ENCODE data around the gene NANOG. TPM values are rescaled to one million over a fixed set of nuclear protein-coding genes. Genes with fewer than 3 reads are reported as not detected.
"Not testable (repeated sequence)": the region's sequence is repeated elsewhere in the genome, so short reads cannot be mapped to it uniquely, and the experiment has no call there.

NANOG gene
- polyA plus RNA-seq, 1 donor from 2014 or later, result not detected

DNA sequence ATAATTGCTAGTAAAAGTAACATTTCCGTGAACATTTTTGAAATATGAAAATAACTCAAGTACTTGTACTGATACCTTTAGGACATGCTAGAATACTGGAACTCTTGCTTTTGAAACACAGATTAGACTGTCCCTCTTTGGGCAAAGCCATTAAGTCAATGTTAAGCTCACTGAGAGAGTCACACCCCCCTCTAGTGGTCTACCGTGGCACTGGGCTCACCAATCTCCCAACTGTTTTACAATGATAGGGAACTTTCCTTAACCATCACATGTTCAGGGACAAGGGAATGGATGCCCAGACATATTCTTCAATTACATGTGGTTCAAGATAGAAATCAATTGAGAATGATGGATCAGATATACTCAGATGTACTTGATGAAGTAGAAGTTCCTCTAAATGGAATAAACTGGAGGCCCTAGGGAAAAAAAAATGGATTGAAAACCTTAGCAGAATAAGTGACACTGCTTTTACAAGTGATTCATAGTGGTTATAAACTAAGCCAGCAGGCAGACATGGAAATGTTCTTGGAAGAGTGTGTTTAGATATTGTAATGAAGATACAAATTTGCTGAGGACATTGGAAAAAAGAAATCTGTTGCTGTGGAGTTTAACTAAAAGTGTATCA is 17.8 kb downstream of the NANOG start:
- H3F3A ChIP-seq (ENCODE audit: insufficient read depth, low read length, poor library complexity, severe bottlenecking), result no peaks in the 10 kb centered on the region
- H2AFZ ChIP-seq (ENCODE audit: low read depth, low read length), result no peak overlapping the region
- H4K20me1 ChIP-seq (ENCODE audit: insufficient read depth), result no peaks in the 10 kb centered on the region
- H3K9me2 ChIP-seq (ENCODE audit: insufficient read depth, low read length), result no peaks in the 10 kb centered on the region
- no peak overlapping the region for H3K27ac ChIP-seq (ENCODE audit: low read length)
- H3K9me3 ChIP-seq (ENCODE audit: low read length), result no peaks in the 10 kb centered on the region
- no peak overlapping the region for H3K4me2 ChIP-seq (ENCODE audit: low read length)
- H3K9ac ChIP-seq (ENCODE audit: low read length), result no peak overlapping the region
- no peaks in the 10 kb centered on the region for H3K36me3 ChIP-seq (ENCODE audit: insufficient read depth, low read length)
- TF ChIP-seq POLR2AphosphoS5 (IDR thresholded peaks at IDR 0.05) (no peak), MXI1 (conservative IDR thresholded peaks at IDR 0.05; ENCODE audit: poor library complexity, severe bottlenecking) (no peak), EZH2 (IDR thresholded peaks at IDR 0.05; ENCODE audit: borderline replicate concordance, insufficient read depth, low read length, poor library complexity, severe bottlenecking) (no peak), RAD21 (conservative IDR thresholded peaks at IDR 0.05) (peak; percentile 54), SMC3 (conservative IDR thresholded peaks at IDR 0.05; ENCODE audit: poor library complexity) (peak; percentile 47), EP300 (conservative IDR thresholded peaks at IDR 0.05; ENCODE audit: poor library complexity, severe bottlenecking) (no peak), TAF1 (IDR thresholded peaks at IDR 0.05; ENCODE audit: low read depth) (no peak)
- TF ChIP-seq, protein P1, sequence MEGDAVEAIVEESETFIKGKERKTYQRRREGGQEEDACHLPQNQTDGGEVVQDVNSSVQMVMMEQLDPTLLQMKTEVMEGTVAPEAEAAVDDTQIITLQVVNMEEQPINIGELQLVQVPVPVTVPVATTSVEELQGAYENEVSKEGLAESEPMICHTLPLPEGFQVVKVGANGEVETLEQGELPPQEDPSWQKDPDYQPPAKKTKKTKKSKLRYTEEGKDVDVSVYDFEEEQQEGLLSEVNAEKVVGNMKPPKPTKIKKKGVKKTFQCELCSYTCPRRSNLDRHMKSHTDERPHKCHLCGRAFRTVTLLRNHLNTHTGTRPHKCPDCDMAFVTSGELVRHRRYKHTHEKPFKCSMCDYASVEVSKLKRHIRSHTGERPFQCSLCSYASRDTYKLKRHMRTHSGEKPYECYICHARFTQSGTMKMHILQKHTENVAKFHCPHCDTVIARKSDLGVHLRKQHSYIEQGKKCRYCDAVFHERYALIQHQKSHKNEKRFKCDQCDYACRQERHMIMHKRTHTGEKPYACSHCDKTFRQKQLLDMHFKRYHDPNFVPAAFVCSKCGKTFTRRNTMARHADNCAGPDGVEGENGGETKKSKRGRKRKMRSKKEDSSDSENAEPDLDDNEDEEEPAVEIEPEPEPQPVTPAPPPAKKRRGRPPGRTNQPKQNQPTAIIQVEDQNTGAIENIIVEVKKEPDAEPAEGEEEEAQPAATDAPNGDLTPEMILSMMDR (IDR thresholded peaks at IDR 0.05; ENCODE audit: poor library complexity, severe bottlenecking), result peak; percentile 66
- TF ChIP-seq, protein P2, sequence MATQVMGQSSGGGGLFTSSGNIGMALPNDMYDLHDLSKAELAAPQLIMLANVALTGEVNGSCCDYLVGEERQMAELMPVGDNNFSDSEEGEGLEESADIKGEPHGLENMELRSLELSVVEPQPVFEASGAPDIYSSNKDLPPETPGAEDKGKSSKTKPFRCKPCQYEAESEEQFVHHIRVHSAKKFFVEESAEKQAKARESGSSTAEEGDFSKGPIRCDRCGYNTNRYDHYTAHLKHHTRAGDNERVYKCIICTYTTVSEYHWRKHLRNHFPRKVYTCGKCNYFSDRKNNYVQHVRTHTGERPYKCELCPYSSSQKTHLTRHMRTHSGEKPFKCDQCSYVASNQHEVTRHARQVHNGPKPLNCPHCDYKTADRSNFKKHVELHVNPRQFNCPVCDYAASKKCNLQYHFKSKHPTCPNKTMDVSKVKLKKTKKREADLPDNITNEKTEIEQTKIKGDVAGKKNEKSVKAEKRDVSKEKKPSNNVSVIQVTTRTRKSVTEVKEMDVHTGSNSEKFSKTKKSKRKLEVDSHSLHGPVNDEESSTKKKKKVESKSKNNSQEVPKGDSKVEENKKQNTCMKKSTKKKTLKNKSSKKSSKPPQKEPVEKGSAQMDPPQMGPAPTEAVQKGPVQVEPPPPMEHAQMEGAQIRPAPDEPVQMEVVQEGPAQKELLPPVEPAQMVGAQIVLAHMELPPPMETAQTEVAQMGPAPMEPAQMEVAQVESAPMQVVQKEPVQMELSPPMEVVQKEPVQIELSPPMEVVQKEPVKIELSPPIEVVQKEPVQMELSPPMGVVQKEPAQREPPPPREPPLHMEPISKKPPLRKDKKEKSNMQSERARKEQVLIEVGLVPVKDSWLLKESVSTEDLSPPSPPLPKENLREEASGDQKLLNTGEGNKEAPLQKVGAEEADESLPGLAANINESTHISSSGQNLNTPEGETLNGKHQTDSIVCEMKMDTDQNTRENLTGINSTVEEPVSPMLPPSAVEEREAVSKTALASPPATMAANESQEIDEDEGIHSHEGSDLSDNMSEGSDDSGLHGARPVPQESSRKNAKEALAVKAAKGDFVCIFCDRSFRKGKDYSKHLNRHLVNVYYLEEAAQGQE (IDR thresholded peaks at IDR 0.05; ENCODE audit: borderline replicate concordance), result no peak
- no peak overlapping the region for H3K4me3 ChIP-seq (ENCODE audit: low read length)
- no peaks in the 10 kb centered on the region for H3K27me3 ChIP-seq (ENCODE audit: insufficient read depth, low read depth, low read length)
- H3K79me2 ChIP-seq (replicated peaks; ENCODE audit: insufficient read depth, low read length), result no peaks in the 10 kb centered on the region

DNA sequence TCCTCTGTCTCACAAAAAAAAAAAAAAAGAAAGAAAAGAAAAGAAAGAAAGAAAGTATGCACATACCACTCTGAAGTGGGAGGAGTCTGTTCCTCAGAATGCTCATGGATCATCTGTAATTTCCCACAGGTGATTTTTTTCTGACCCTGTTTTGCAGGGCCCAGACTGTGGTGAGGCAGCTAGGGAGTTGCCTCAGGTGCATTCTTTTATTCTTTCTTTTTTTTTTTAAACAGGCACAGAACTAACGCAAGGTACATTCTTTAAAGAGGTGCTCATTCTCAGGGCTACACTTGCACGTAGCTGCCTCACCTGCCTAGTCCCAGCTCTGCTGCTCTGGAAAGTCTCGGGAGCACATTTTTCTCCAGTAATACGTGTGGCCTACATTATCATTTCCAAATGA is 36.6 kb downstream of the NANOG start:
- H3K27ac ChIP-seq (ENCODE audit: low read length); H3K4me3 ChIP-seq (ENCODE audit: low read length); H4K20me1 ChIP-seq (ENCODE audit: insufficient read depth); H3K4me2 ChIP-seq (ENCODE audit: low read length); H3K27me3 ChIP-seq (ENCODE audit: insufficient read depth, low read depth, low read length); H3F3A ChIP-seq (ENCODE audit: insufficient read depth, low read length, poor library complexity, severe bottlenecking); H3K9me2 ChIP-seq (ENCODE audit: insufficient read depth, low read length); H3K36me3 ChIP-seq (ENCODE audit: insufficient read depth, low read length); H3K79me2 ChIP-seq (replicated peaks; ENCODE audit: insufficient read depth, low read length); H3K9ac ChIP-seq (ENCODE audit: low read length); H2AFZ ChIP-seq (ENCODE audit: low read depth, low read length); H3K9me3 ChIP-seq (ENCODE audit: low read length): not testable (repeated sequence)

DNA sequence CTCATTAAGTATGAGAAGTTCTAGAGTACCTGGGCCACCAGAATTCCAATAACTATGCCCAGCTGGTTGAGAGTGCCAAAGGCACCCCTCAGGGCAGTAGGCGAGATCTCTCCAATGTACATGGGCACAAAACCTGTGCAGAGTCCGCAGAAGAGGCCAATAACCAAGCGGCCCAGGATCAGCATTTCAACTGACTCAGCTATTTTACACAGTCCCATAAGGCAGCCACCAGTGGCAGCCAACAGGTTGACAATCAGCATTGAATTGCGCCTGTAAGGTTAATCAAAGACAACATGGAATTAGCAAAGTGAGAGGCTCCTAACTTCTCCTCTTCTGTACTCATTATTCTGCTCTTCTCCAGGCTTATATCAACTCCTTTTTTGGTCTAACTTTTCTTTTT is 40.5 kb downstream of the NANOG start:
- not testable (repeated sequence) for H3K27ac ChIP-seq (ENCODE audit: low read length); H3K9me2 ChIP-seq (ENCODE audit: insufficient read depth, low read length); H3F3A ChIP-seq (ENCODE audit: insufficient read depth, low read length, poor library complexity, severe bottlenecking); H2AFZ ChIP-seq (ENCODE audit: low read depth, low read length); H3K9ac ChIP-seq (ENCODE audit: low read length); H3K36me3 ChIP-seq (ENCODE audit: insufficient read depth, low read length); H3K4me3 ChIP-seq (ENCODE audit: low read length); H3K27me3 ChIP-seq (ENCODE audit: insufficient read depth, low read depth, low read length); H4K20me1 ChIP-seq (ENCODE audit: insufficient read depth); H3K4me2 ChIP-seq (ENCODE audit: low read length); H3K9me3 ChIP-seq (ENCODE audit: low read length); H3K79me2 ChIP-seq (replicated peaks; ENCODE audit: insufficient read depth, low read length)

All from neural cell (in vitro differentiated cells).